Kasumi-1 (cell line): Measurements from ENCODE around the gene TP63.
"Not testable (repeated sequence)": the region's sequence is repeated elsewhere in the genome, so short reads cannot be mapped to it uniquely, and the experiment has no call there.

ENCODE experiments used
- DNase-seq, 2 experiments: peaks; one replicate each; lab custom pipeline; 2025; lab: John Stamatoyannopoulos, UW

The TP63 gene

GRCh38 chr3:189625572-189625971 lies 5.6 kb upstream of the TP63 start:
- DNase-seq, result no peak

GRCh38 chr3:189626286-189626685 lies 4.9 kb upstream of the TP63 start:
- DNase-seq, result no peak

GRCh38 chr3:189629803-189630455 lies 1.3 kb upstream of the TP63 start:
- no peak for DNase-seq

- no peak for DNase-seq
These were observed 319 bp upstream of the TP63 start for GRCh38 chr3:189630767-189631372.

GRCh38 chr3:189631409-189631808 lies 220 bp downstream of the TP63 start:
- DNase-seq, result no peak

GRCh38 chr3:189632242-189632641 lies 1.1 kb downstream of the TP63 start:
- no peak for DNase-seq

- no peak for DNase-seq
These were observed 4.2 kb downstream of the TP63 start for GRCh38 chr3:189635339-189635738.

- no peak for DNase-seq
These were observed 4.9 kb downstream of the TP63 start for GRCh38 chr3:189636048-189636447.

- no peak for DNase-seq
These were observed 6.6 kb downstream of the TP63 start for GRCh38 chr3:189637750-189638149.

GRCh38 chr3:189638276-189639031 lies 7.3 kb downstream of the TP63 start:
- DNase-seq, result no peak

- no peak for DNase-seq
These were observed 10.6 kb downstream of the TP63 start for GRCh38 chr3:189641776-189642175.

GRCh38 chr3:189646853-189647542 lies 15.8 kb downstream of the TP63 start:
- DNase-seq, result no peak

- no peak for DNase-seq
These were observed 20.9 kb downstream of the TP63 start for GRCh38 chr3:189652042-189652441.

GRCh38 chr3:189655617-189656016 lies 24.4 kb downstream of the TP63 start:
- DNase-seq, result no peak

GRCh38 chr3:189659571-189659970 lies 28.4 kb downstream of the TP63 start:
- DNase-seq, result no peak

GRCh38 chr3:189664311-189664710 lies 33.1 kb downstream of the TP63 start:
- no peak for DNase-seq

GRCh38 chr3:189672346-189672745 lies 41.2 kb downstream of the TP63 start:
- DNase-seq, result not testable (repeated sequence)

- no peak for DNase-seq
These were observed 42.3 kb downstream of the TP63 start for GRCh38 chr3:189673535-189673934.

- no peak for DNase-seq
These were observed 43.2 kb downstream of the TP63 start for GRCh38 chr3:189674249-189674913.

- DNase-seq, result no peak
These were observed 46.5 kb downstream of the TP63 start for GRCh38 chr3:189677667-189678066.

GRCh38 chr3:189680723-189681122 lies 49.5 kb downstream of the TP63 start:
- DNase-seq, result no peak
